Measurements from ENCODE around the gene PPIP5K2.

DNA sequence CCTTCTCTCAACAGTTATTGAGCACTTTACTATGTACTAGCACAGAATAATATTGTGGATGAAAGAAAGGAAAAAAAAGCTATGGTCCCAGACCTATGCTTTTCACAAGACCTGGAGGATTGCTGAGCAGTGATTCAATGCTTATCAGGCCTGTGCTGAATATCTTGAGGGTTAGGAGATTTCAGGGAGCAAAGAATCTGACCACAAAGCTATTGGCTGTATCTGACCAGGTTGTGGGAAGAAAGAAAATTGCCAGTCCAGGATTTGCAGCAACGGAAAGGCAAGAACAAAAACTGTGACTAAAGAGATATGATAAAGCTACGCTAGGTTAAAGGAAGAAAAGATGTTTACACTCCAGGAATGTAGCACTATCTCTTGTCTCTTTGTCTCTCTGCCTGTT, 123.6 kb downstream of the PPIP5K2 start:
- TF ChIP-seq SP1 (IDR thresholded peaks at IDR 0.05), result no peak
- TF ChIP-seq ELF4 (IDR thresholded peaks at IDR 0.05), result no peak
- no peak for TF ChIP-seq SUZ12 (IDR thresholded peaks at IDR 0.05)
- TF ChIP-seq ARNT (IDR thresholded peaks at IDR 0.05), result no peak
- no peak for TF ChIP-seq HDGF (IDR thresholded peaks at IDR 0.05; ENCODE audit: borderline replicate concordance)
- no peak for TF ChIP-seq FOXA1 (IDR thresholded peaks at IDR 0.05)
- no peak for TF ChIP-seq FOXK2 (IDR thresholded peaks at IDR 0.05)
- TF ChIP-seq BHLHE40 (IDR thresholded peaks at IDR 0.05; ENCODE audit: borderline replicate concordance), result no peak
- no peak for TF ChIP-seq L3MBTL2 (conservative IDR thresholded peaks at IDR 0.05)
- TF ChIP-seq FOXM1 (IDR thresholded peaks at IDR 0.05; ENCODE audit: borderline replicate concordance), result no peak
- TF ChIP-seq TARDBP (IDR thresholded peaks at IDR 0.05), result no peak
- no peak for TF ChIP-seq ZNF384 (IDR thresholded peaks at IDR 0.05)

Measured in HEK293T (cell line).